Measurements from ENCODE around the gene PABPN1. TPM values are rescaled to one million over a fixed set of nuclear protein-coding genes. Genes with fewer than 3 reads are reported as not detected.

PABPN1 gene
- total and polyA plus RNA-seq, 2 of the 13 experiments (the other 11 are each of a cell fraction or from before 2014, with no cell fraction given), result 233 to 524 TPM

- peak in 1 of 2 experiments; percentile 16; a peak in 1 of 4 replicates for TF ChIP-seq REST (IDR thresholded peaks at IDR 0.05; ENCODE audit: borderline replicate concordance in 1 of 2, low read depth in 1 of 2, low read length in 2 of 2)
- TF ChIP-seq ARNT2 (CRISPR knock-in tag; IDR thresholded peaks at IDR 0.05; ENCODE audit: low read depth), result peak; percentile 96
- TF ChIP-seq DMTF1 (CRISPR knock-in tag; IDR thresholded peaks at IDR 0.05), result no peak
- TF ChIP-seq ATF5 (CRISPR knock-in tag; IDR thresholded peaks at IDR 0.05; ENCODE audit: low read depth), result no peak
- TF ChIP-seq NCOA2 (CRISPR knock-in tag; IDR thresholded peaks at IDR 0.05), result peak; percentile 77
- TF ChIP-seq ZNF788 (CRISPR knock-in tag; IDR thresholded peaks at IDR 0.05; ENCODE audit: borderline replicate concordance), result peak; percentile 93
- no peak for TF ChIP-seq ZNF577 (CRISPR knock-in tag; IDR thresholded peaks at IDR 0.05; ENCODE audit: borderline replicate concordance, low read depth)
- no peak; the same call in 1 of the 2 replicates for TF ChIP-seq ZNF784 (CRISPR knock-in tag; IDR thresholded peaks at IDR 0.05; ENCODE audit: borderline replicate concordance)
- 0 out of 2 replicates have a peak, but pooled peaks have one; percentile 27 for TF ChIP-seq ZFYVE20 (CRISPR knock-in tag; IDR thresholded peaks at IDR 0.05; ENCODE audit: borderline replicate concordance, low read depth)
- 0 out of 2 replicates have a peak, but pooled peaks have one; percentile 90 for TF ChIP-seq ATAD3A (CRISPR knock-in tag; IDR thresholded peaks at IDR 0.05)
- TF ChIP-seq ZNF75D (CRISPR knock-in tag; IDR thresholded peaks at IDR 0.05; ENCODE audit: borderline replicate concordance), result no peak
- no peak for TF ChIP-seq PHB2 (IDR thresholded peaks at IDR 0.05; ENCODE audit: partially characterized antibody)
- peak; percentile 94 for TF ChIP-seq ZSCAN5A (CRISPR knock-in tag; IDR thresholded peaks at IDR 0.05; ENCODE audit: borderline replicate concordance)
- TF ChIP-seq ARID3A (IDR thresholded peaks at IDR 0.05; ENCODE audit: low read depth, low read length), result peak; percentile 74; the same call in 1 of the 2 replicates
Observed at GRCh38 chr14:23301288-23301968, 19.8 kb upstream of the PABPN1 start (continued).
